ENCODE results near the gene DDX1.

DDX1 gene

DNA sequence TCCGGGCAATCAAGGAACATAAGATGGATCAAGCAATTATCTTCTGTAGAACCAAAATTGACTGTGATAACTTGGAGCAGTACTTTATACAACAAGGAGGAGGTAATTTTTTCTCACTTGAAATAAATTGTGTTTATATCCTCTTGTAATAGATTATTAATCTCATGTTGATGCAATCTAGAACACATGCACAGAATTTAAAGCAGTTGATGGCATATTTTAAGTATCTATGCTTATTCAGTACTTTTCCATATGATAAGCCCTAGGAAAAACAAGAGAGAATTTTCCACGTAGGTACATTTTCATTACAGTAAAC lies 31.8 kb downstream of the DDX1 start:
- ChIA-PET CTCF (interaction anchor here (0.5 kb wide), 1 partner anchor 104 kb away, joined by 3 read pairs; no protein-coding TSS in a partner anchor), POLR2A (no interaction called here)
- Histone ChIP-seq H3K4me1 (ENCODE audit: control insufficient read depth, insufficient read depth, low read length) (no peaks in the 10 kb centered on the region), H3K4me3 (ENCODE audit: low read depth, low read length) (no peak overlapping the region), H3K9me3 (ENCODE audit: control insufficient read depth, insufficient read depth, low read depth, low read length) (no peaks in the 10 kb centered on the region), H3K36me3 (ENCODE audit: control insufficient read depth in 2 of 2, insufficient read depth in 1 of 2, low read length in 2 of 2) (peaks cover 54 to 93% of the 10 kb centered on the region in 2 experiments), H3K27ac (ENCODE audit: extremely low read depth, low read depth, low read length) (no peak overlapping the region)
- TF ChIP-seq KLF9 (tag by site-specific recombination; IDR thresholded peaks at IDR 0.05; ENCODE audit: low read depth) (no peak), ZNF658 (tag by site-specific recombination; IDR thresholded peaks at IDR 0.05) (no peak), ZNF248 (tag by site-specific recombination; IDR thresholded peaks at IDR 0.05) (no peak), ZNF544 (tag by site-specific recombination; IDR thresholded peaks at IDR 0.05) (no peak), GFI1B (tag by site-specific recombination; IDR thresholded peaks at IDR 0.05) (no peak), FEZF1 (tag by site-specific recombination; IDR thresholded peaks at IDR 0.05) (no peak), ZNF146 (tag by site-specific recombination; IDR thresholded peaks at IDR 0.05) (no peak), ZNF341 (tag by site-specific recombination; IDR thresholded peaks at IDR 0.05; ENCODE audit: low read depth) (no peak), SP2 (tag by site-specific recombination; IDR thresholded peaks at IDR 0.05) (no peak), ZSCAN23 (tag by site-specific recombination; IDR thresholded peaks at IDR 0.05) (no peak)

DNA sequence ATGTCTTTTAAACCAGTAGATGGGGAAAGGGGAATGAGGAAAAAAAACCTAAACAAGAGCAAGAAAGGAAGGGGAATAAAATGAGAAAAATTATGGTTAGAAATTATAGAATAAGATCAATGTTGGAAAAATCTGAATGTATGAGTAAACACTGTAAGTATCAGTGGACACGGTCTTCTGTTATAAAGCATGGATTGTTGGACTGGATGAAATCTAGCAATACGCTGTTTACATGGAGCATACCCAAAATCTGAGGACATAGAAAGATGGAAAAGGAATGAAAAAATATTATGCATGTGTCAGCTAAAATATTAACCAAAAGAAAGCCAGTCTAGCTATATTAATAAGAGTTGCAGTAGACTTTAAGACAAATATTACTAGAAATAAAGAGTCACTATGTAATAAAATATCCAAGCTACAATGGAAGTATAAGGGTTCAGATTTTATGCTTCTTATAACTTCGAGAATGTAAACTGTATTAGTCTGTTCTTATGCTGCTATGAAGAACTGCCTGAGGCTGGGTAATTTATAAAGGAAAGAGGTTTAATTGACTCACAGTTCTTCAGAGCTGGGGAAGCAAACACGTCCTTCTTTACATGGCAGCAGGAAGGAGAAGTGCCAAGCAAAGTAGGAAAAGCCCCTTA lies 32.4 kb downstream of the DDX1 start:
- POLR2A ChIA-PET = no interaction called here
- Histone ChIP-seq H3K4me3 (ENCODE audit: low read depth, low read length) (no peak overlapping the region), H3K4me1 (ENCODE audit: control insufficient read depth, insufficient read depth, low read length) (no peaks in the 10 kb centered on the region), H3K27ac (ENCODE audit: extremely low read depth, low read depth, low read length) (no peak overlapping the region), H3K9me3 (ENCODE audit: control insufficient read depth, insufficient read depth, low read depth, low read length) (no peaks in the 10 kb centered on the region), H3K36me3 (ENCODE audit: control insufficient read depth in 2 of 2, insufficient read depth in 1 of 2, low read length in 2 of 2) (peaks cover 55 to 93% of the 10 kb centered on the region in 2 experiments)
- CTCF ChIA-PET = interaction anchor here (0.5 to 0.6 kb wide), 2 partner anchors 103 to 550 kb away, joined by 3 to 4 read pairs; no protein-coding TSS in a partner anchor
- TF ChIP-seq ZNF133 (tag by site-specific recombination; IDR thresholded peaks at IDR 0.05) = no peak
- TF ChIP-seq, protein P1, sequence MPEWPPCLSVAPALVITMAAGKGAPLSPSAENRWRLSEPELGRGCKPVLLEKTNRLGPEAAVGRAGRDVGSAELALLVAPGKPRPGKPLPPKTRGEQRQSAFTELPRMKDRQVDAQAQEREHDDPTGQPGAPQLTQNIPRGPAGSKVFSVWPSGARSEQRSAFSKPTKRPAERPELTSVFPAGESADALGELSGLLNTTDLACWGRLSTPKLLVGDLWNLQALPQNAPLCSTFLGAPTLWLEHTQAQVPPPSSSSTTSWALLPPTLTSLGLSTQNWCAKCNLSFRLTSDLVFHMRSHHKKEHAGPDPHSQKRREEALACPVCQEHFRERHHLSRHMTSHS (tag by site-specific recombination; IDR thresholded peaks at IDR 0.05) = no peak
- TF ChIP-seq TRIM28 (IDR thresholded peaks at IDR 0.05; ENCODE audit: borderline replicate concordance, low read length) = no peak
- no peak for TF ChIP-seq ZNF292 (tag by site-specific recombination; IDR thresholded peaks at IDR 0.05; ENCODE audit: borderline replicate concordance, low read depth)
- no peak for TF ChIP-seq MEIS1 (CRISPR knock-in tag; IDR thresholded peaks at IDR 0.05; ENCODE audit: borderline replicate concordance)
- TF ChIP-seq YY1 (tag by site-specific recombination; IDR thresholded peaks at IDR 0.05) = no peak
- no peak for TF ChIP-seq HOXA7 (CRISPR knock-in tag; IDR thresholded peaks at IDR 0.05; ENCODE audit: borderline replicate concordance)
- no peak for TF ChIP-seq ZNF19 (tag by site-specific recombination; IDR thresholded peaks at IDR 0.05; ENCODE audit: low read depth)
- no peak for TF ChIP-seq ZNF302 (tag by site-specific recombination; IDR thresholded peaks at IDR 0.05; ENCODE audit: low read depth)
- no peak for TF ChIP-seq ZNF660 (tag by site-specific recombination; IDR thresholded peaks at IDR 0.05)
- TF ChIP-seq ZNF843 (tag by site-specific recombination; IDR thresholded peaks at IDR 0.05) = no peak
- no peak for TF ChIP-seq ZNF335 (tag by site-specific recombination; conservative IDR thresholded peaks at IDR 0.05)
- no peak for TF ChIP-seq ZNF266 (tag by site-specific recombination; IDR thresholded peaks at IDR 0.05; ENCODE audit: low read depth)
- no peak for TF ChIP-seq ZNF140 (tag by site-specific recombination; IDR thresholded peaks at IDR 0.05)
- TF ChIP-seq ZNF530 (tag by site-specific recombination; IDR thresholded peaks at IDR 0.05; ENCODE audit: low read depth) = no peak
- TF ChIP-seq, protein P2, sequence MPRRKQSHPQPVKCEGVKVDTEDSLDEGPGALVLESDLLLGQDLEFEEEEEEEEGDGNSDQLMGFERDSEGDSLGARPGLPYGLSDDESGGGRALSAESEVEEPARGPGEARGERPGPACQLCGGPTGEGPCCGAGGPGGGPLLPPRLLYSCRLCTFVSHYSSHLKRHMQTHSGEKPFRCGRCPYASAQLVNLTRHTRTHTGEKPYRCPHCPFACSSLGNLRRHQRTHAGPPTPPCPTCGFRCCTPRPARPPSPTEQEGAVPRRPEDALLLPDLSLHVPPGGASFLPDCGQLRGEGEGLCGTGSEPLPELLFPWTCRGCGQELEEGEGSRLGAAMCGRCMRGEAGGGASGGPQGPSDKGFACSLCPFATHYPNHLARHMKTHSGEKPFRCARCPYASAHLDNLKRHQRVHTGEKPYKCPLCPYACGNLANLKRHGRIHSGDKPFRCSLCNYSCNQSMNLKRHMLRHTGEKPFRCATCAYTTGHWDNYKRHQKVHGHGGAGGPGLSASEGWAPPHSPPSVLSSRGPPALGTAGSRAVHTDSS (tag by site-specific recombination; IDR thresholded peaks at IDR 0.05) = no peak
- TF ChIP-seq, protein P3, sequence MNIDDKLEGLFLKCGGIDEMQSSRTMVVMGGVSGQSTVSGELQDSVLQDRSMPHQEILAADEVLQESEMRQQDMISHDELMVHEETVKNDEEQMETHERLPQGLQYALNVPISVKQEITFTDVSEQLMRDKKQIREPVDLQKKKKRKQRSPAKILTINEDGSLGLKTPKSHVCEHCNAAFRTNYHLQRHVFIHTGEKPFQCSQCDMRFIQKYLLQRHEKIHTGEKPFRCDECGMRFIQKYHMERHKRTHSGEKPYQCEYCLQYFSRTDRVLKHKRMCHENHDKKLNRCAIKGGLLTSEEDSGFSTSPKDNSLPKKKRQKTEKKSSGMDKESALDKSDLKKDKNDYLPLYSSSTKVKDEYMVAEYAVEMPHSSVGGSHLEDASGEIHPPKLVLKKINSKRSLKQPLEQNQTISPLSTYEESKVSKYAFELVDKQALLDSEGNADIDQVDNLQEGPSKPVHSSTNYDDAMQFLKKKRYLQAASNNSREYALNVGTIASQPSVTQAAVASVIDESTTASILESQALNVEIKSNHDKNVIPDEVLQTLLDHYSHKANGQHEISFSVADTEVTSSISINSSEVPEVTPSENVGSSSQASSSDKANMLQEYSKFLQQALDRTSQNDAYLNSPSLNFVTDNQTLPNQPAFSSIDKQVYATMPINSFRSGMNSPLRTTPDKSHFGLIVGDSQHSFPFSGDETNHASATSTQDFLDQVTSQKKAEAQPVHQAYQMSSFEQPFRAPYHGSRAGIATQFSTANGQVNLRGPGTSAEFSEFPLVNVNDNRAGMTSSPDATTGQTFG (tag by site-specific recombination; IDR thresholded peaks at IDR 0.05; ENCODE audit: borderline replicate concordance) = no peak
- no peak for TF ChIP-seq ZBTB20 (tag by site-specific recombination; IDR thresholded peaks at IDR 0.05)
- TF ChIP-seq MYNN (tag by site-specific recombination; IDR thresholded peaks at IDR 0.05; ENCODE audit: borderline replicate concordance) = no peak
